GM10248 (cell line): ENCODE measurements around the gene AKT3.
"Not testable (repeated sequence)": the region's sequence is repeated elsewhere in the genome, so short reads cannot be mapped to it uniquely, and the experiment has no call there.

ENCODE experiments used
- CTCF ChIA-PET: fragments of 300-600 bp; sonication (Branson Sonifier 250); formaldehyde crosslinking; extraction: SDS; loops from one replicate; lab custom pipeline; 2021; ENCODE audit warnings: antibody characterized with exemption; lab: Yijun Ruan, JAX
- POLR2A ChIA-PET: fragments of 350-650 bp; sonication (Branson Sonifier 250); formaldehyde crosslinking; extraction: SDS; loops from one replicate; lab custom pipeline; 2020; ENCODE audit warnings: antibody characterized with exemption; lab: Yijun Ruan, JAX
- DNase-seq: peaks from one replicate; pipeline ENCODE4 v3.0.0; 2012; ENCODE audit errors: extremely low spot score
- CTCF ChIP-seq: IDR thresholded peaks from 2 replicates; pipeline ENCODE4 v1.5.1; 2012; ENCODE audit warnings: mild to moderate bottlenecking, low read depth; ENCODE audit errors: extremely low read depth, missing control alignments, control extremely low read depth

Gene AKT3

GRCh38 chr1:243667133-243667532, 182.9 kb downstream of the AKT3 start:
- ChIA-PET POLR2A (no interaction called here), CTCF (interaction anchor here (1.0 kb wide), 1 partner anchor 632 kb away, joined by 3 read pairs; no protein-coding TSS in a partner anchor)
- no peak for TF ChIP-seq CTCF
- no peak for DNase-seq

- no peak for DNase-seq
- no peak for TF ChIP-seq CTCF
- CTCF ChIA-PET = no interaction called here
- POLR2A ChIA-PET = no interaction called here
Observed at GRCh38 chr1:243663651-243664050, 186.4 kb downstream of the AKT3 start.

- DNase-seq, CTCF ChIA-PET, POLR2A ChIA-PET: not testable (repeated sequence)
Observed at GRCh38 chr1:243662169-243662568, 187.9 kb downstream of the AKT3 start.

GRCh38 chr1:243658594-243659105, 191.4 kb downstream of the AKT3 start:
- TF ChIP-seq CTCF = no peak
- CTCF ChIA-PET = no interaction called here
- POLR2A ChIA-PET = no interaction called here
- no peak for DNase-seq

GRCh38 chr1:243657793-243658192, 192.2 kb downstream of the AKT3 start:
- TF ChIP-seq CTCF = no peak
- ChIA-PET CTCF (no interaction called here), POLR2A (no interaction called here)
- DNase-seq = no peak

- DNase-seq, POLR2A ChIA-PET, CTCF ChIA-PET: not testable (repeated sequence)
Observed at GRCh38 chr1:243649530-243649929, 200.5 kb downstream of the AKT3 start.

- CTCF ChIA-PET = no interaction called here
- POLR2A ChIA-PET = no interaction called here
- TF ChIP-seq CTCF = no peak
- no peak for DNase-seq
Observed at GRCh38 chr1:243646841-243647240, 203.2 kb downstream of the AKT3 start.

GRCh38 chr1:243645281-243645680, 204.8 kb downstream of the AKT3 start:
- DNase-seq = no peak
- ChIA-PET POLR2A (no interaction called here), CTCF (interaction anchor here (1.8 kb wide), 1 partner anchor 41 kb away, joined by 5 read pairs; no protein-coding TSS in a partner anchor)
- no peak for TF ChIP-seq CTCF
